Upper lobe of left lung (tissue), 6 donors: Measurements from ENCODE around the gene EIF1AX. TPM values are rescaled to one million over a fixed set of nuclear protein-coding genes. Genes with fewer than 3 reads are reported as not detected.
A peak's percentile ranks its signal among the peaks of the same experiment; 100 is the strongest.
"Not testable (repeated sequence)": the region's sequence is repeated elsewhere in the genome, so short reads cannot be mapped to it uniquely, and the experiment has no call there.

Experiments
- ATAC-seq, 2 donors: fragments of 200-7000 bp; cut with Tn5 transposase; one replicate each; pipeline ENCODE4 v1.9.1; 2022; ENCODE audit warnings: mild to moderate bottlenecking in 2 of 2, moderate library complexity in 2 of 2; ENCODE audit not compliant: low FRiP score in 2 of 2
- DNase-seq, 2 donors: peaks; one replicate each; pipeline ENCODE4 v3.0.0-alpha.2; 2019 to 2020
- H3K27ac ChIP-seq, 4 donors: fragments of 200-600 bp; sonication (generic); one replicate each; pipeline ENCODE4 v1.5.1; 2016 to 2019
- H3K27me3 ChIP-seq, 4 donors: fragments of 200-600 bp; sonication (generic); one replicate each; pipeline ENCODE4 v1.5.1; 2017 to 2019
- H3K36me3 ChIP-seq, 4 donors: fragments of 200-600 bp; sonication (generic); one replicate each; pipeline ENCODE4 v1.5.1; 2016 to 2019
- H3K4me1 ChIP-seq, 4 donors: fragments of 200-600 bp; sonication (generic); one replicate each; pipeline ENCODE4 v1.5.1; 2018 to 2019
- H3K4me3 ChIP-seq, 4 donors: fragments of 200-600 bp; sonication (generic); one replicate each; pipeline ENCODE4 v1.5.1; 2017 to 2019; ENCODE audit warnings: mild to moderate bottlenecking in 2 of 4, moderate library complexity in 1 of 4
- H3K9me3 ChIP-seq, 4 donors: fragments of 200-600 bp; sonication (generic); one replicate each; pipeline ENCODE4 v1.5.1; 2018 to 2019
- EP300 ChIP-seq, 4 donors: sonication (generic); formaldehyde crosslinking; IDR thresholded peaks; one replicate each; pipeline ENCODE4 v1.5.1; 2017; ENCODE audit warnings: antibody characterized with exemption in 4 of 4, control low read depth in 2 of 4
- POLR2A ChIP-seq, 4 donors: fragments of 450-650 bp; IDR thresholded peaks; one replicate each; pipeline ENCODE4 v1.5.1; 2016 to 2017; ENCODE audit warnings: antibody characterized with exemption in 4 of 4, mild to moderate bottlenecking in 2 of 4
- POLR2AphosphoS5 ChIP-seq, 2 donors: sonication (generic); formaldehyde crosslinking; IDR thresholded peaks; one replicate each; pipeline ENCODE4 v1.5.1; 2017; ENCODE audit warnings: antibody characterized with exemption in 2 of 2
- WGBS, 2 donors: methylation state at CpG; one replicate each; pipeline ENCODE4 v1.1.5; 2017 to 2018; 5-methylcytosine and 5-hydroxymethylcytosine counted together
- total RNA-seq, 6 donors: library from RNA; depleted of rRNA in 4 of 6; stranded (reverse); fragments of >200 nt in 4 of 6; gene quantifications; one replicate each; pipeline versions ENCODE4 v1.1.0 to v1.2.1, GENCODE V29; 2016 to 2021
- TF ChIP-seq, protein P1 (sequence below), 6 experiments: fragments of 450-650 bp in 4 of 6; fragments of 200-600 bp in 2 of 6; sonication (generic) in 2 of 6; IDR thresholded peaks; one replicate each; pipeline ENCODE4 v1.5.1; 2016 to 2019; ENCODE audit warnings: antibody characterized with exemption in 6 of 6
- donor health status: DM: no; HTN: no; CAD: no; lungs with moderate emphysema.
- donor health status: DM: no; HTN: yes; CAD: no; lungs with severe emphysema.

Gene EIF1AX
- total RNA-seq, 6 donors from 2014 or later = 8.4 to 78.7 (median 41.0) TPM

DNA sequence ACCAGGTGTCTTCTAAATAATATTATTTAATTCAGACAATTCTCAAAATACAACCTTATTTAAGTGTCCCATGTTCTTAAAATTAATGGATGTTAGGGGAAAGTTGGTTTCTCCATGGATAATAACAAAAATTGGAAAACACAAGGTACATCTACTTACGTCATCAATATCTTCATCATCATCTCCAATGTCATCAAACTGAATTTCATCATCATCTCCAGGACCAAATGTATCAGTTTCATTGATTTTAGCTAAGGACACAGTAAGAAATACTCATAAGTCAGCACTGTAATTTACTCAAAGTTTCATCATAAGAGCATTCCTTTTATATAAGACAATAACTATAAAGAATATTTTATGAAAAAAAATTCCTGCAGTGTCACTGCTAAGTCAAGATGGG is 11.3 kb downstream of the EIF1AX start:
- no peak for ATAC-seq
- no peak overlapping the region for H3K27ac ChIP-seq
- no peaks in the 10 kb centered on the region for H3K9me3 ChIP-seq
- H3K4me3 ChIP-seq = no peak overlapping the region
- TF ChIP-seq POLR2A (IDR thresholded peaks at IDR 0.05) (no peak), EP300 (IDR thresholded peaks at IDR 0.05) (no peak), POLR2AphosphoS5 (IDR thresholded peaks at IDR 0.05) (no peak)
- TF ChIP-seq, protein P1, sequence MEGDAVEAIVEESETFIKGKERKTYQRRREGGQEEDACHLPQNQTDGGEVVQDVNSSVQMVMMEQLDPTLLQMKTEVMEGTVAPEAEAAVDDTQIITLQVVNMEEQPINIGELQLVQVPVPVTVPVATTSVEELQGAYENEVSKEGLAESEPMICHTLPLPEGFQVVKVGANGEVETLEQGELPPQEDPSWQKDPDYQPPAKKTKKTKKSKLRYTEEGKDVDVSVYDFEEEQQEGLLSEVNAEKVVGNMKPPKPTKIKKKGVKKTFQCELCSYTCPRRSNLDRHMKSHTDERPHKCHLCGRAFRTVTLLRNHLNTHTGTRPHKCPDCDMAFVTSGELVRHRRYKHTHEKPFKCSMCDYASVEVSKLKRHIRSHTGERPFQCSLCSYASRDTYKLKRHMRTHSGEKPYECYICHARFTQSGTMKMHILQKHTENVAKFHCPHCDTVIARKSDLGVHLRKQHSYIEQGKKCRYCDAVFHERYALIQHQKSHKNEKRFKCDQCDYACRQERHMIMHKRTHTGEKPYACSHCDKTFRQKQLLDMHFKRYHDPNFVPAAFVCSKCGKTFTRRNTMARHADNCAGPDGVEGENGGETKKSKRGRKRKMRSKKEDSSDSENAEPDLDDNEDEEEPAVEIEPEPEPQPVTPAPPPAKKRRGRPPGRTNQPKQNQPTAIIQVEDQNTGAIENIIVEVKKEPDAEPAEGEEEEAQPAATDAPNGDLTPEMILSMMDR (IDR thresholded peaks at IDR 0.05) = no peak
- WGBS, 2 donors = 92 to 96% methylated on average over 1 of the region's 1 CpG
- H3K36me3 ChIP-seq = peaks cover 0 to 72% (median 22%) of the 10 kb centered on the region in 4 donors
- H3K27me3 ChIP-seq = no peaks in the 10 kb centered on the region
- no peak for DNase-seq
- no peaks in the 10 kb centered on the region for H3K4me1 ChIP-seq

DNA sequence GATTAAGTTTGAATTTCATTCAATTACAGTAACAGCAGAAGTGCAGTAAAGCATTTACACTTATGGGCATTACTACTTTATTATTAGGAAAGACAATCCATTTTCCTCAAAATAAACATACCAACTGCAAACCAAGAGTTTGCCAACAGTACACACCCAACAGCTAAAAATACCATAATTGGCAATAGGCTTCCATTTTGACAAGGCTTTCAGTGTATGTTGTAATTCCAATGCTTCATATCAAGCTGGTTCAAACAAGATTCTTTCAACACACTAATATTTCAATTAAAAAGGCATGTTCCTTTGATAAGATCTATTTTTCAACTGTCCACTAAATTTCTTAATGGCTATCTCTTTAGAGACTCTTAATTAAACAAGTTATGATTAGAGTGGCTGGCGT is 12.1 kb downstream of the EIF1AX start:
- Histone ChIP-seq H3K9me3 (no peaks in the 10 kb centered on the region), H3K36me3 (peaks cover 0 to 72% (median 20%) of the 10 kb centered on the region in 4 donors), H3K4me1 (no peaks in the 10 kb centered on the region), H3K27ac (no peak overlapping the region), H3K4me3 (no peak overlapping the region), H3K27me3 (no peaks in the 10 kb centered on the region)
- ATAC-seq (no peak), DNase-seq (no peak)
- TF ChIP-seq POLR2AphosphoS5 (IDR thresholded peaks at IDR 0.05) (no peak), EP300 (IDR thresholded peaks at IDR 0.05) (no peak), POLR2A (IDR thresholded peaks at IDR 0.05) (no peak)
- TF ChIP-seq, protein P1 (IDR thresholded peaks at IDR 0.05) = no peak
- WGBS, 2 donors = 73 to 85% methylated on average over 1 of the region's 1 CpG

DNA sequence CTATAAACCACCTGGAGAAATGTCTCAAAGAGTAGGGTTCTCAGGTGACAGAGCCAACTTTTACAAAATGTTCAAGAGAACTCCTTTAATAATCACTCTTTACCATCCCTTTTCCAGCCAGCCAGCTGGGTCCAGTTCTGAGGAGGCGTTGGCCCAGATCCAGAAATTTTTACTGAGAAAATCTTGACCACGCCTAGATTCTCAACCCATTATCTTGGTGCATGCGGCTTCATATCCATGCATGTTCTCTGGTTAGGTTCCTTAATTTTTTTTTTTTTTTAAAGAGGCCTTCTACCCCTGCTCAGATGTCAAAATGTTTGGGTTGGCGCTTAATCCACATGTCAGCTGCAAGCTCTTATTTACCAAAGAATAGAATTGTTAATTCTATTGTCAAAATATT is 13.0 kb downstream of the EIF1AX start:
- H3K36me3 ChIP-seq = peaks cover 0 to 70% (median 16%) of the 10 kb centered on the region in 4 donors
- ATAC-seq = no peak
- DNase-seq = no peak
- no peaks in the 10 kb centered on the region for H3K4me1 ChIP-seq
- TF ChIP-seq POLR2AphosphoS5 (IDR thresholded peaks at IDR 0.05) (no peak), EP300 (IDR thresholded peaks at IDR 0.05) (no peak), POLR2A (IDR thresholded peaks at IDR 0.05) (no peak)
- TF ChIP-seq, protein P1 (IDR thresholded peaks at IDR 0.05) = no peak
- no peaks in the 10 kb centered on the region for H3K27me3 ChIP-seq
- 58 to 73% methylated on average over 4 of the region's 4 CpGs for WGBS, 2 donors
- H3K9me3 ChIP-seq = no peaks in the 10 kb centered on the region
- no peak overlapping the region for H3K27ac ChIP-seq
- no peak overlapping the region for H3K4me3 ChIP-seq

DNA sequence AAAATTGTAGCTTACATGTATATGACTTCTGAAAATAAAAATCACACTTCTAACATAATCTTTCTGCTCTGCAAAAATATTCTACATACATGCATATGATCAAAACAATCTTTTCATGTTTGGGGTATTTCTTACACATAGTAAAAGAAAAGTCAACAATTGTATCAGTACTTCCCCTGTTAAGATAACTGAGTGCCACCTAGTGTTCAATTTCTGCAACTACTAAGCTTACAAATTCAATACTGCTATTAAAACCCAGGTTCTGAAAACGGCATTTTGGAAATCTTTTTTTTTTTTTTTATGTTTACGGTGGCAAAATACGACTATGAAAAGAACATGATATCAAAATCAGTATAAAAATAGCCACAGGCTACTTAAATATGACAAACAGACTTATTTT is 14.2 kb downstream of the EIF1AX start:
- not testable (repeated sequence) for H3K27me3 ChIP-seq, H3K4me3 ChIP-seq, H3K4me1 ChIP-seq, H3K27ac ChIP-seq, DNase-seq, H3K9me3 ChIP-seq
- WGBS, 2 donors = 3 to 14% methylated on average over 3 of the region's 3 CpGs
- peaks cover 0 to 58% (median 9%) of the 10 kb centered on the region in 4 donors for H3K36me3 ChIP-seq
- ATAC-seq = peak in 1 of 2 donors; percentile 63

DNA sequence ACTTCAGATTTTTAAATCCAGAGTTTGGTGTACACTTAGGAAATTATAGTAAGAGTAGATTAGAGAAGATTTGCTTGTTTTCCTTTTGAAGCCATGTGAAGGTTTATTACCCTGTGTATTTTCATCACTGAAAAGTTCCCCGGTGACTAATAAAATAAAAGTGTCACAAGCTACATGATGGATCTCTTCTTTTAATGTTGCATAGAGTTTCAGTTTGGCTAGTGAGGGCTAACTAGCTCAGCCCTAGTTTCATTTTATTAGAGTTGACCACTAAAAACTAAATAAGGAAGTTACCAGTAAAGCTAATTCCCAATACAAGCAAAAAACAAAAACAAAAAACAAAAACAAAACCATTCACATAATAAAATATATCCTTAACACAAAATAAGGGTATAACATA is 14.8 kb downstream of the EIF1AX start:
- peaks cover 0 to 52% (median 7%) of the 10 kb centered on the region in 4 donors for H3K36me3 ChIP-seq
- H3K4me1 ChIP-seq, ATAC-seq, H3K9me3 ChIP-seq, H3K27ac ChIP-seq, DNase-seq, H3K27me3 ChIP-seq, H3K4me3 ChIP-seq: not testable (repeated sequence)
- WGBS, 2 donors = 82% methylated on average over 1 of the region's 1 CpG; no CpG with 5 or more reads in 1 of the 2 donors

DNA sequence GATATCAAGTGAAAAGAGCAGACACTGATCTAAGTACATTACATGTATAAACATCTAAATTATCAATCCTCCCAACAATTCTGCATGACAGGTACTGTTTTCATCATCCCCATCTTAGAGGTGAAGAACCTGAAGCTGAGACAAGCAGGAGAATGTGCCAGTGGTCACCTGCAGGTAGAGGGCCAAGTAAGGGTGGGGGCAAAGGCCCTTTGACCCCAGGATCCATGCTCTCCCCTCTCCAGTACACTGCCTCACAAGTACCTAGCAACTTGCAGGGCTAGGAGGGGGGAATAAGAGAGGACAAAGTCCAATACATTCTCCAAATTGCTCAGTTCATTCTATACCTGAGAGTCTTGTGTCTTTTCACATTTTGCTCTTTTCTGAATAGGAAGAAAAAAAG is 16.7 kb downstream of the EIF1AX start:
- Histone ChIP-seq H3K9me3 (no peaks in the 10 kb centered on the region), H3K27me3 (no peaks in the 10 kb centered on the region), H3K27ac (no peak overlapping the region), H3K4me3 (no peak overlapping the region), H3K4me1 (no peaks in the 10 kb centered on the region), H3K36me3 (peaks cover 0 to 34% (median 0%) of the 10 kb centered on the region in 4 donors)
- TF ChIP-seq EP300 (IDR thresholded peaks at IDR 0.05) (no peak), POLR2AphosphoS5 (IDR thresholded peaks at IDR 0.05) (no peak), POLR2A (IDR thresholded peaks at IDR 0.05) (no peak)
- TF ChIP-seq, protein P1 (IDR thresholded peaks at IDR 0.05) = no peak
- DNase-seq = no peak
- ATAC-seq = no peak
